Measurements from ENCODE around the gene LCN6. TPM values are rescaled to one million over a fixed set of nuclear protein-coding genes. Genes with fewer than 3 reads are reported as not detected.

The LCN6 gene
- total RNA-seq, 6 experiments from 2014 or later, result not detected

DNA sequence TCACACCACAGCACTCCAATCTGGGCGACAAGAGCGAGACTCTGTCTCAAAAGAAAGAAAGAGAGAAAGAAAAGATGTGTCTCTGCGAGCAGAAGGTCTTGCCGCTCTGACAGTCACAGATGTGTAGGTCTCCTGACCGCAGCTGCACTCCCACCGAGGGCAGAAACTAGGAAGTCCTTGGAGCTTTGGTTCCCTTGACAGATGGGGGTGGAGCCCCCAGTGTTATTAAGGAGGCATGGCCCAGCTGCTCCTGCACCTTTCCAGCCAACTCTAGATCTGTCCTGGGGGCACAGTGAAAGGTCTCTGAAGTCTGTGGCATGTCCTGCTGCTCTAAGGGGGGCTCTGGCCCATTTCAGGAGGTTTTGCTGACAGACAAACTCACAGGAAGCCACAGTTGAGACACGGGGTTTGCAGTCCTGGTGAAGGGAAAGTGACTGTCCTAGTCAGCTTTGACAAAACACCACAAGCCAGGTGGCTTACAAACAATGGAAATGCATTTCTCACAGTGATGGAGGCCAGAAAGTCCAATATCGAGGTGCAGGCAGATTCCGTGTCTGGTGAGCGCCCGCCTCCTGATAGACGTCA lies 45.0 kb downstream of the LCN6 start:
- no peaks in the 10 kb centered on the region for H3K36me3 Mint-ChIP-seq (ENCODE audit: low read depth)
- TF ChIP-seq, protein P1, sequence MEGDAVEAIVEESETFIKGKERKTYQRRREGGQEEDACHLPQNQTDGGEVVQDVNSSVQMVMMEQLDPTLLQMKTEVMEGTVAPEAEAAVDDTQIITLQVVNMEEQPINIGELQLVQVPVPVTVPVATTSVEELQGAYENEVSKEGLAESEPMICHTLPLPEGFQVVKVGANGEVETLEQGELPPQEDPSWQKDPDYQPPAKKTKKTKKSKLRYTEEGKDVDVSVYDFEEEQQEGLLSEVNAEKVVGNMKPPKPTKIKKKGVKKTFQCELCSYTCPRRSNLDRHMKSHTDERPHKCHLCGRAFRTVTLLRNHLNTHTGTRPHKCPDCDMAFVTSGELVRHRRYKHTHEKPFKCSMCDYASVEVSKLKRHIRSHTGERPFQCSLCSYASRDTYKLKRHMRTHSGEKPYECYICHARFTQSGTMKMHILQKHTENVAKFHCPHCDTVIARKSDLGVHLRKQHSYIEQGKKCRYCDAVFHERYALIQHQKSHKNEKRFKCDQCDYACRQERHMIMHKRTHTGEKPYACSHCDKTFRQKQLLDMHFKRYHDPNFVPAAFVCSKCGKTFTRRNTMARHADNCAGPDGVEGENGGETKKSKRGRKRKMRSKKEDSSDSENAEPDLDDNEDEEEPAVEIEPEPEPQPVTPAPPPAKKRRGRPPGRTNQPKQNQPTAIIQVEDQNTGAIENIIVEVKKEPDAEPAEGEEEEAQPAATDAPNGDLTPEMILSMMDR (IDR thresholded peaks at IDR 0.05), result no peak
- no peak overlapping the region for H3K27ac Mint-ChIP-seq
- H3K4me1 Mint-ChIP-seq (ENCODE audit: low read depth), result peaks cover 4% of the 10 kb centered on the region; the same call in 1 of the 2 replicates
- no peaks in the 10 kb centered on the region for H3K9me3 Mint-ChIP-seq
- H3K4me3 Mint-ChIP-seq, result no peak overlapping the region
- no peak for DNase-seq
- peaks cover 49% of the 10 kb centered on the region for H3K27me3 Mint-ChIP-seq (ENCODE audit: insufficient read depth)

GRCh38 chr9:136701668-136702053 lies 46.7 kb downstream of the LCN6 start:
- H3K4me1 Mint-ChIP-seq (ENCODE audit: low read depth), result peaks cover 4% of the 10 kb centered on the region; the same call in 1 of the 2 replicates
- TF ChIP-seq, protein P1 (IDR thresholded peaks at IDR 0.05), result no peak
- H3K4me3 Mint-ChIP-seq, result no peak overlapping the region
- peaks cover 52% of the 10 kb centered on the region for H3K27me3 Mint-ChIP-seq (ENCODE audit: insufficient read depth)
- H3K36me3 Mint-ChIP-seq (ENCODE audit: low read depth), result no peaks in the 10 kb centered on the region
- DNase-seq, result no peak
- H3K27ac Mint-ChIP-seq, result no peak overlapping the region
- H3K9me3 Mint-ChIP-seq, result no peaks in the 10 kb centered on the region

DNA sequence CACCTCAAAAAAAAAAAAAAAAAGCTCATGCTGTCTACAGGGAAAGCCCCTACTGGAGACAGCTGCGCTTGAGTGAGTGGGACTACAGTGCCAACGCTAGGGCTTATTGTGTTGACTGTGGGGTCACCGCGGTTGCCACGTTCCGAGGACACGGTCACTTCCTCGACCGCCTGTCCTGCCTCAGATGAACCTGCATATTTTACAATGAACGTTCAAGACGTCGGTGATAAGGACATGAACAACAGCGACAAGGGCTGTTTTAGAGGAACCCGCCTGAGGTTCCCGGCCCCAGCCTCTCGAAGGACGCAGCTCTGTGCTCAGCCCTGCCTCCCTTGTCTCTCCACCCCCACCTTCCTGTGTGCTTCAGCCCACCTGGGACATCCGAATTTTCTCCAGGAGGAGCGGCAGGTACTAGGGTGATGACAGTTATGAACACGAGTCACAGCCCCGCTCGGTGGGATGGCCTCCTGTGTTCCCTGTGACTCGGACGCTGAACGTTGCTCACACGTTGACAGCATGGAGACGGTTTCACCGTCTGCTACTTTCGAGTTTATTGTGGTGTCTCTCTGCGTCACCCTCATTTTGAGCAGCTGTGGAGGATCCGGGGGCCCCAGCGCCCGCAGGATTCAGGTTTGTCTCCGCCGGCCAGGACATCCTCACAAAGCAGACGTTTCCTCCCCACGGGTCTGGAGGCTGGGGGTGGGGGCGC lies 47.2 kb downstream of the LCN6 start:
- peaks cover 4% of the 10 kb centered on the region; the same call in 1 of the 2 replicates for H3K4me1 Mint-ChIP-seq (ENCODE audit: low read depth)
- DNase-seq, result peak; percentile 25
- peaks cover 50% of the 10 kb centered on the region for H3K27me3 Mint-ChIP-seq (ENCODE audit: insufficient read depth)
- no peaks in the 10 kb centered on the region for H3K36me3 Mint-ChIP-seq (ENCODE audit: low read depth)
- no peak overlapping the region for H3K27ac Mint-ChIP-seq
- TF ChIP-seq, protein P1 (IDR thresholded peaks at IDR 0.05), result no peak
- no peak overlapping the region for H3K4me3 Mint-ChIP-seq
- H3K9me3 Mint-ChIP-seq, result no peaks in the 10 kb centered on the region

DNA sequence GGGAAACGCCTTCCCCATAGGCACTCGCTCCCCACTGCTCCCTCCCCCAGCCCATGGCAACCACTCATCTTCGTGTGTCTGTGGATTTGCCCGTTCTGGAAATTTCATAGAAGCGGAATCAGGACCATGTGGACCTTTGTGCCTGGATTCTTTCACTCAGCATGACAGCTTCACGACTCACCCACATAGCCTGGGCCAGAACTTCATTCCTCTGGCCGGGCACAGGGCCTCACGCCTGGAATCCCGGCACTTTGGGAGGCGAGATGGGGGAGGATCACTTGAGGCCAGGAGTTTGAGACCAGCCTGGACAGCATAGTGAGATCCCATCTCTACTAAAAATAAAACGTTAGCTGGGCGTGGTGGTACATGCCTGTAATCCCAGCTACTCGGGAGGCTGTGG lies 48.0 kb downstream of the LCN6 start:
- peaks cover 4% of the 10 kb centered on the region; the same call in 1 of the 2 replicates for H3K4me1 Mint-ChIP-seq (ENCODE audit: low read depth)
- TF ChIP-seq, protein P1 (IDR thresholded peaks at IDR 0.05), result no peak
- H3K27me3 Mint-ChIP-seq (ENCODE audit: insufficient read depth), result peaks cover 48% of the 10 kb centered on the region
- no peak for DNase-seq
- no peaks in the 10 kb centered on the region for H3K9me3 Mint-ChIP-seq
- H3K27ac Mint-ChIP-seq, result no peak overlapping the region
- H3K36me3 Mint-ChIP-seq (ENCODE audit: low read depth), result no peaks in the 10 kb centered on the region
- H3K4me3 Mint-ChIP-seq, result no peak overlapping the region; the same call in 1 of the 2 replicates

GRCh38 chr9:136698635-136699246 lies 49.6 kb downstream of the LCN6 start:
- no peak for DNase-seq
- Mint-ChIP-seq H3K9me3 (no peaks in the 10 kb centered on the region), H3K4me3 (no peak overlapping the region), H3K27ac (no peak overlapping the region), H3K4me1 (ENCODE audit: low read depth) (peaks cover 7% of the 10 kb centered on the region; the same call in 1 of the 2 replicates), H3K27me3 (ENCODE audit: insufficient read depth) (peaks cover 46% of the 10 kb centered on the region), H3K36me3 (ENCODE audit: low read depth) (no peaks in the 10 kb centered on the region)
- TF ChIP-seq, protein P1 (IDR thresholded peaks at IDR 0.05), result no peak

Measured in HFFc6 (cell line).